Measurements from ENCODE around the gene ARHGEF3.

ARHGEF3 gene

DNA sequence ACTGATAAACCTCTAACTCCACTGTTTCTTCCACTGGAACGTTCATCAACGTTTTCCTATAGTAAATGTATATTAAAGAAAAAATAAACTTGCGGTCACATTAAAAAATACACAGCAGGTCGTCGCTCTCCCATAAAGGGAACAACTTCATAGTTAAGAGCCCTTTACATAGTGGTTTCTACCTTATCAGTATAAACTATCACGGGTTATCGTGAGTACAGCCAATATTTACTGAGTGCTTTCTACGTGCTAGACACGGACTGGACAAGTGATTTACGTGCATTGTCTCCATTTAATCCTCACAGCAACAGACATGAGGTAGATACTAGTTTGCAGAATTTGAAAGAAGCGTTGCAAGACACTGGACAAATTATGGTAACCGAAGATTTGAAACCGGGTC lies 117.7 kb downstream of the ARHGEF3 start (continued):
- TF ChIP-seq, protein P1, sequence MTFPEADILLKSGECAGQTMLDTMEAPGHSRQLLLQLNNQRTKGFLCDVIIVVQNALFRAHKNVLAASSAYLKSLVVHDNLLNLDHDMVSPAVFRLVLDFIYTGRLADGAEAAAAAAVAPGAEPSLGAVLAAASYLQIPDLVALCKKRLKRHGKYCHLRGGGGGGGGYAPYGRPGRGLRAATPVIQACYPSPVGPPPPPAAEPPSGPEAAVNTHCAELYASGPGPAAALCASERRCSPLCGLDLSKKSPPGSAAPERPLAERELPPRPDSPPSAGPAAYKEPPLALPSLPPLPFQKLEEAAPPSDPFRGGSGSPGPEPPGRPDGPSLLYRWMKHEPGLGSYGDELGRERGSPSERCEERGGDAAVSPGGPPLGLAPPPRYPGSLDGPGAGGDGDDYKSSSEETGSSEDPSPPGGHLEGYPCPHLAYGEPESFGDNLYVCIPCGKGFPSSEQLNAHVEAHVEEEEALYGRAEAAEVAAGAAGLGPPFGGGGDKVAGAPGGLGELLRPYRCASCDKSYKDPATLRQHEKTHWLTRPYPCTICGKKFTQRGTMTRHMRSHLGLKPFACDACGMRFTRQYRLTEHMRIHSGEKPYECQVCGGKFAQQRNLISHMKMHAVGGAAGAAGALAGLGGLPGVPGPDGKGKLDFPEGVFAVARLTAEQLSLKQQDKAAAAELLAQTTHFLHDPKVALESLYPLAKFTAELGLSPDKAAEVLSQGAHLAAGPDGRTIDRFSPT (tag by site-specific recombination; IDR thresholded peaks at IDR 0.05): no peak
- no peak for TF ChIP-seq HOXA7 (CRISPR knock-in tag; IDR thresholded peaks at IDR 0.05; ENCODE audit: borderline replicate concordance)
- TF ChIP-seq, protein P2, sequence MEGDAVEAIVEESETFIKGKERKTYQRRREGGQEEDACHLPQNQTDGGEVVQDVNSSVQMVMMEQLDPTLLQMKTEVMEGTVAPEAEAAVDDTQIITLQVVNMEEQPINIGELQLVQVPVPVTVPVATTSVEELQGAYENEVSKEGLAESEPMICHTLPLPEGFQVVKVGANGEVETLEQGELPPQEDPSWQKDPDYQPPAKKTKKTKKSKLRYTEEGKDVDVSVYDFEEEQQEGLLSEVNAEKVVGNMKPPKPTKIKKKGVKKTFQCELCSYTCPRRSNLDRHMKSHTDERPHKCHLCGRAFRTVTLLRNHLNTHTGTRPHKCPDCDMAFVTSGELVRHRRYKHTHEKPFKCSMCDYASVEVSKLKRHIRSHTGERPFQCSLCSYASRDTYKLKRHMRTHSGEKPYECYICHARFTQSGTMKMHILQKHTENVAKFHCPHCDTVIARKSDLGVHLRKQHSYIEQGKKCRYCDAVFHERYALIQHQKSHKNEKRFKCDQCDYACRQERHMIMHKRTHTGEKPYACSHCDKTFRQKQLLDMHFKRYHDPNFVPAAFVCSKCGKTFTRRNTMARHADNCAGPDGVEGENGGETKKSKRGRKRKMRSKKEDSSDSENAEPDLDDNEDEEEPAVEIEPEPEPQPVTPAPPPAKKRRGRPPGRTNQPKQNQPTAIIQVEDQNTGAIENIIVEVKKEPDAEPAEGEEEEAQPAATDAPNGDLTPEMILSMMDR (tag by site-specific recombination; IDR thresholded peaks at IDR 0.05): no peak
- TF ChIP-seq SETDB1 (IDR thresholded peaks at IDR 0.05; ENCODE audit: insufficient read length, low read length): no peak
- TF ChIP-seq, protein P3, sequence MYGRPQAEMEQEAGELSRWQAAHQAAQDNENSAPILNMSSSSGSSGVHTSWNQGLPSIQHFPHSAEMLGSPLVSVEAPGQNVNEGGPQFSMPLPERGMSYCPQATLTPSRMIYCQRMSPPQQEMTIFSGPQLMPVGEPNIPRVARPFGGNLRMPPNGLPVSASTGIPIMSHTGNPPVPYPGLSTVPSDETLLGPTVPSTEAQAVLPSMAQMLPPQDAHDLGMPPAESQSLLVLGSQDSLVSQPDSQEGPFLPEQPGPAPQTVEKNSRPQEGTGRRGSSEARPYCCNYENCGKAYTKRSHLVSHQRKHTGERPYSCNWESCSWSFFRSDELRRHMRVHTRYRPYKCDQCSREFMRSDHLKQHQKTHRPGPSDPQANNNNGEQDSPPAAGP (tag by site-specific recombination; IDR thresholded peaks at IDR 0.05): no peak
- no peak for TF ChIP-seq ZNF155 (tag by site-specific recombination; IDR thresholded peaks at IDR 0.05)
- peak; percentile 37; the same call in 1 of the 2 replicates for TF ChIP-seq TRIM28 (IDR thresholded peaks at IDR 0.05; ENCODE audit: borderline replicate concordance, low read length)
- TF ChIP-seq MEIS1 (CRISPR knock-in tag; IDR thresholded peaks at IDR 0.05; ENCODE audit: borderline replicate concordance): no peak
- TF ChIP-seq ZNF239 (tag by site-specific recombination; IDR thresholded peaks at IDR 0.05): no peak
- no peak for TF ChIP-seq ZNF621 (tag by site-specific recombination; IDR thresholded peaks at IDR 0.05)
- TF ChIP-seq ZNF777 (tag by site-specific recombination; IDR thresholded peaks at IDR 0.05; ENCODE audit: borderline replicate concordance): no peak
- TF ChIP-seq SCRT2 (tag by site-specific recombination; IDR thresholded peaks at IDR 0.05): no peak
- TF ChIP-seq, protein P4, sequence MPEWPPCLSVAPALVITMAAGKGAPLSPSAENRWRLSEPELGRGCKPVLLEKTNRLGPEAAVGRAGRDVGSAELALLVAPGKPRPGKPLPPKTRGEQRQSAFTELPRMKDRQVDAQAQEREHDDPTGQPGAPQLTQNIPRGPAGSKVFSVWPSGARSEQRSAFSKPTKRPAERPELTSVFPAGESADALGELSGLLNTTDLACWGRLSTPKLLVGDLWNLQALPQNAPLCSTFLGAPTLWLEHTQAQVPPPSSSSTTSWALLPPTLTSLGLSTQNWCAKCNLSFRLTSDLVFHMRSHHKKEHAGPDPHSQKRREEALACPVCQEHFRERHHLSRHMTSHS (tag by site-specific recombination; IDR thresholded peaks at IDR 0.05): no peak
- TF ChIP-seq, protein P5, sequence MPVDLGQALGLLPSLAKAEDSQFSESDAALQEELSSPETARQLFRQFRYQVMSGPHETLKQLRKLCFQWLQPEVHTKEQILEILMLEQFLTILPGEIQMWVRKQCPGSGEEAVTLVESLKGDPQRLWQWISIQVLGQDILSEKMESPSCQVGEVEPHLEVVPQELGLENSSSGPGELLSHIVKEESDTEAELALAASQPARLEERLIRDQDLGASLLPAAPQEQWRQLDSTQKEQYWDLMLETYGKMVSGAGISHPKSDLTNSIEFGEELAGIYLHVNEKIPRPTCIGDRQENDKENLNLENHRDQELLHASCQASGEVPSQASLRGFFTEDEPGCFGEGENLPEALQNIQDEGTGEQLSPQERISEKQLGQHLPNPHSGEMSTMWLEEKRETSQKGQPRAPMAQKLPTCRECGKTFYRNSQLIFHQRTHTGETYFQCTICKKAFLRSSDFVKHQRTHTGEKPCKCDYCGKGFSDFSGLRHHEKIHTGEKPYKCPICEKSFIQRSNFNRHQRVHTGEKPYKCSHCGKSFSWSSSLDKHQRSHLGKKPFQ (tag by site-specific recombination; IDR thresholded peaks at IDR 0.05): no peak
- TF ChIP-seq ZNF624 (tag by site-specific recombination; IDR thresholded peaks at IDR 0.05): no peak
- no peak for TF ChIP-seq ZFP3 (tag by site-specific recombination; IDR thresholded peaks at IDR 0.05; ENCODE audit: low read depth)
- no peak for TF ChIP-seq BCL11B (tag by site-specific recombination; IDR thresholded peaks at IDR 0.05; ENCODE audit: low read depth)
- TF ChIP-seq ZBTB20 (tag by site-specific recombination; IDR thresholded peaks at IDR 0.05): no peak
- TF ChIP-seq ZNF169 (tag by site-specific recombination; IDR thresholded peaks at IDR 0.05): no peak
- TF ChIP-seq, protein P6, sequence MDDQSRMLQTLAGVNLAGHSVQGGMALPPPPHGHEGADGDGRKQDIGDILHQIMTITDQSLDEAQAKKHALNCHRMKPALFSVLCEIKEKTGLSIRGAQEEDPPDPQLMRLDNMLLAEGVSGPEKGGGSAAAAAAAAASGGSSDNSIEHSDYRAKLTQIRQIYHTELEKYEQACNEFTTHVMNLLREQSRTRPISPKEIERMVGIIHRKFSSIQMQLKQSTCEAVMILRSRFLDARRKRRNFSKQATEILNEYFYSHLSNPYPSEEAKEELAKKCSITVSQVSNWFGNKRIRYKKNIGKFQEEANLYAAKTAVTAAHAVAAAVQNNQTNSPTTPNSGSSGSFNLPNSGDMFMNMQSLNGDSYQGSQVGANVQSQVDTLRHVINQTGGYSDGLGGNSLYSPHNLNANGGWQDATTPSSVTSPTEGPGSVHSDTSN (CRISPR knock-in tag; IDR thresholded peaks at IDR 0.05): no peak
- TF ChIP-seq ZNF266 (tag by site-specific recombination; IDR thresholded peaks at IDR 0.05; ENCODE audit: low read depth): no peak
- TF ChIP-seq ZNF768 (tag by site-specific recombination; IDR thresholded peaks at IDR 0.05): no peak
- TF ChIP-seq, protein P7, sequence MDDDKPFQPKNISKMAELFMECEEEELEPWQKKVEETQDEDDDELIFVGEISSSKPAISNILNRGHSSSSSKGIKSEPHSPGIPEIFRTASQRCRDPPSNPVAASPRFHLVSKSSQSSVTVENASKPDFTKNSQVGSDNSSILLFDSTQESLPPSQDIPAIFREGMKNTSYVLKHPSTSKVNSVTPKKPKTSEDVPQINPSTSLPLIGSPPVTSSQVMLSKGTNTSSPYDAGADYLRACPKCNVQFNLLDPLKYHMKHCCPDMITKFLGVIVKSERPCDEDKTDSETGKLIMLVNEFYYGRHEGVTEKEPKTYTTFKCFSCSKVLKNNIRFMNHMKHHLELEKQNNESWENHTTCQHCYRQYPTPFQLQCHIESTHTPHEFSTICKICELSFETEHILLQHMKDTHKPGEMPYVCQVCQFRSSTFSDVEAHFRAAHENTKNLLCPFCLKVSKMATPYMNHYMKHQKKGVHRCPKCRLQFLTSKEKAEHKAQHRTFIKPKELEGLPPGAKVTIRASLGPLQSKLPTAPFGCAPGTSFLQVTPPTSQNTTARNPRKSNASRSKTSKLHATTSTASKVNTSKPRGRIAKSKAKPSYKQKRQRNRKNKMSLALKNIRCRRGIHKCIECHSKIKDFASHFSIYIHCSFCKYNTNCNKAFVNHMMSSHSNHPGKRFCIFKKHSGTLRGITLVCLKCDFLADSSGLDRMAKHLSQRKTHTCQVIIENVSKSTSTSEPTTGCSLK (tag by site-specific recombination; IDR thresholded peaks at IDR 0.05): no peak
- TF ChIP-seq, protein P8, sequence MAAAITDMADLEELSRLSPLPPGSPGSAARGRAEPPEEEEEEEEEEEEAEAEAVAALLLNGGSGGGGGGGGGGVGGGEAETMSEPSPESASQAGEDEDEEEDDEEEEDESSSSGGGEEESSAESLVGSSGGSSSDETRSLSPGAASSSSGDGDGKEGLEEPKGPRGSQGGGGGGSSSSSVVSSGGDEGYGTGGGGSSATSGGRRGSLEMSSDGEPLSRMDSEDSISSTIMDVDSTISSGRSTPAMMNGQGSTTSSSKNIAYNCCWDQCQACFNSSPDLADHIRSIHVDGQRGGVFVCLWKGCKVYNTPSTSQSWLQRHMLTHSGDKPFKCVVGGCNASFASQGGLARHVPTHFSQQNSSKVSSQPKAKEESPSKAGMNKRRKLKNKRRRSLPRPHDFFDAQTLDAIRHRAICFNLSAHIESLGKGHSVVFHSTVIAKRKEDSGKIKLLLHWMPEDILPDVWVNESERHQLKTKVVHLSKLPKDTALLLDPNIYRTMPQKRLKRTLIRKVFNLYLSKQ (tag by site-specific recombination; IDR thresholded peaks at IDR 0.05; ENCODE audit: borderline replicate concordance): no peak
- TF ChIP-seq, protein P9, sequence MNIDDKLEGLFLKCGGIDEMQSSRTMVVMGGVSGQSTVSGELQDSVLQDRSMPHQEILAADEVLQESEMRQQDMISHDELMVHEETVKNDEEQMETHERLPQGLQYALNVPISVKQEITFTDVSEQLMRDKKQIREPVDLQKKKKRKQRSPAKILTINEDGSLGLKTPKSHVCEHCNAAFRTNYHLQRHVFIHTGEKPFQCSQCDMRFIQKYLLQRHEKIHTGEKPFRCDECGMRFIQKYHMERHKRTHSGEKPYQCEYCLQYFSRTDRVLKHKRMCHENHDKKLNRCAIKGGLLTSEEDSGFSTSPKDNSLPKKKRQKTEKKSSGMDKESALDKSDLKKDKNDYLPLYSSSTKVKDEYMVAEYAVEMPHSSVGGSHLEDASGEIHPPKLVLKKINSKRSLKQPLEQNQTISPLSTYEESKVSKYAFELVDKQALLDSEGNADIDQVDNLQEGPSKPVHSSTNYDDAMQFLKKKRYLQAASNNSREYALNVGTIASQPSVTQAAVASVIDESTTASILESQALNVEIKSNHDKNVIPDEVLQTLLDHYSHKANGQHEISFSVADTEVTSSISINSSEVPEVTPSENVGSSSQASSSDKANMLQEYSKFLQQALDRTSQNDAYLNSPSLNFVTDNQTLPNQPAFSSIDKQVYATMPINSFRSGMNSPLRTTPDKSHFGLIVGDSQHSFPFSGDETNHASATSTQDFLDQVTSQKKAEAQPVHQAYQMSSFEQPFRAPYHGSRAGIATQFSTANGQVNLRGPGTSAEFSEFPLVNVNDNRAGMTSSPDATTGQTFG (tag by site-specific recombination; IDR thresholded peaks at IDR 0.05; ENCODE audit: borderline replicate concordance): no peak

Data from HEK293 (cell line).